HL-60 (cell line): ENCODE measurements around the gene KCNK7.

Experiments
- DNase-seq, 2 experiments: peaks; one replicate each; pipeline ENCODE4 v3.0.0-alpha.2; 2010 to 2020; ENCODE audit warnings: low read depth in 1 of 2, low spot score in 1 of 2
- H3K27ac ChIP-seq: fragments of 250-450 bp; sonication (Bioruptor Pico); replicated peaks from 2 replicates; pipeline ENCODE4 v1.5.1; 2020; ENCODE audit warnings: mild to moderate bottlenecking, moderate library complexity
- H3K27me3 ChIP-seq: fragments of 250-450 bp; sonication (Bioruptor Pico); 2 replicates; pipeline ENCODE4 v1.5.1; 2021; ENCODE audit warnings: mild to moderate bottlenecking, moderate library complexity; ENCODE audit not compliant: insufficient read depth, poor library complexity, severe bottlenecking
- H3K4me3 ChIP-seq: replicated peaks from 2 replicates; pipeline ENCODE4 v1.5.1; 2011; ENCODE audit warnings: mild to moderate bottlenecking, control low read depth, low read length; ENCODE audit not compliant: insufficient read depth
- CTCF ChIP-seq: IDR thresholded peaks from one replicate; pipeline ENCODE4 v1.5.1; 2011; ENCODE audit warnings: low read length, control low read depth, inconsistent platforms; ENCODE audit not compliant: insufficient read depth
- GABPA ChIP-seq: IDR thresholded peaks from 2 replicates; pipeline ENCODE4 v1.6.1; 2012; ENCODE audit warnings: low read depth
- POLR2AphosphoS5 ChIP-seq: IDR thresholded peaks from 2 replicates; pipeline ENCODE4 v1.6.1; 2012; ENCODE audit warnings: low read depth
- SPI1 ChIP-seq: IDR thresholded peaks from 2 replicates; pipeline ENCODE4 v1.6.1; 2012; ENCODE audit warnings: low read depth, mild to moderate bottlenecking, borderline replicate concordance
- TF ChIP-seq, protein P1 (sequence below): IDR thresholded peaks from 2 replicates; pipeline ENCODE4 v1.6.1; 2012; ENCODE audit warnings: low read depth; ENCODE audit not compliant: insufficient replicate concordance

KCNK7 gene

GRCh38 chr11:65584106-65584505 lies 11.5 kb downstream of the KCNK7 start:
- Histone ChIP-seq H3K27me3 (no peaks in the 10 kb centered on the region), H3K4me3 (no peak overlapping the region)

DNA sequence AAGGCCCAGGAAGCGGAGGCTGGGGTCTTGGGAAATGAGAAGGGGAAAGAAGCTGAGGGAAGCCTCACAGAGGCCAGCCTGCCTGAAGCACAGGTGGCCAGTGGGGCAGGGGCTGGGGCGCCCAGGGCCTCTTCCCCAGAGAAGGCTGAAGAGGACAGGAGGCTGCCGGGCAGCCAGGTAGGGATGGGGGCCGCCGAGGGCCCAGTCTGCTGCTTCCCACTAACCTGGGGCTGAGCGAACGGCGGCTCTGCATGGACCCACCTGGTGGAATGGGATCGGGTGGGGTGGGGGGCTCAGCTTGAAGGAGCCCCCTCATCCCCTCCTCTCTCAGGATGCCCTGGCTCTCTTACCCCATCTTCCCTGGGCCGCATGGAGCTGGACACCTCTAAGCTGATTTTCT lies 12.0 kb downstream of the KCNK7 start:
- no peak for DNase-seq
- Histone ChIP-seq H3K27me3 (no peaks in the 10 kb centered on the region), H3K27ac (no peak overlapping the region), H3K4me3 (no peak overlapping the region)
- TF ChIP-seq CTCF = no peak
- TF ChIP-seq, protein P1, sequence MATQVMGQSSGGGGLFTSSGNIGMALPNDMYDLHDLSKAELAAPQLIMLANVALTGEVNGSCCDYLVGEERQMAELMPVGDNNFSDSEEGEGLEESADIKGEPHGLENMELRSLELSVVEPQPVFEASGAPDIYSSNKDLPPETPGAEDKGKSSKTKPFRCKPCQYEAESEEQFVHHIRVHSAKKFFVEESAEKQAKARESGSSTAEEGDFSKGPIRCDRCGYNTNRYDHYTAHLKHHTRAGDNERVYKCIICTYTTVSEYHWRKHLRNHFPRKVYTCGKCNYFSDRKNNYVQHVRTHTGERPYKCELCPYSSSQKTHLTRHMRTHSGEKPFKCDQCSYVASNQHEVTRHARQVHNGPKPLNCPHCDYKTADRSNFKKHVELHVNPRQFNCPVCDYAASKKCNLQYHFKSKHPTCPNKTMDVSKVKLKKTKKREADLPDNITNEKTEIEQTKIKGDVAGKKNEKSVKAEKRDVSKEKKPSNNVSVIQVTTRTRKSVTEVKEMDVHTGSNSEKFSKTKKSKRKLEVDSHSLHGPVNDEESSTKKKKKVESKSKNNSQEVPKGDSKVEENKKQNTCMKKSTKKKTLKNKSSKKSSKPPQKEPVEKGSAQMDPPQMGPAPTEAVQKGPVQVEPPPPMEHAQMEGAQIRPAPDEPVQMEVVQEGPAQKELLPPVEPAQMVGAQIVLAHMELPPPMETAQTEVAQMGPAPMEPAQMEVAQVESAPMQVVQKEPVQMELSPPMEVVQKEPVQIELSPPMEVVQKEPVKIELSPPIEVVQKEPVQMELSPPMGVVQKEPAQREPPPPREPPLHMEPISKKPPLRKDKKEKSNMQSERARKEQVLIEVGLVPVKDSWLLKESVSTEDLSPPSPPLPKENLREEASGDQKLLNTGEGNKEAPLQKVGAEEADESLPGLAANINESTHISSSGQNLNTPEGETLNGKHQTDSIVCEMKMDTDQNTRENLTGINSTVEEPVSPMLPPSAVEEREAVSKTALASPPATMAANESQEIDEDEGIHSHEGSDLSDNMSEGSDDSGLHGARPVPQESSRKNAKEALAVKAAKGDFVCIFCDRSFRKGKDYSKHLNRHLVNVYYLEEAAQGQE = no peak
- no peak for TF ChIP-seq GABPA
- TF ChIP-seq SPI1 = no peak
- TF ChIP-seq POLR2AphosphoS5 = no peak

More at GRCh38 chr11:65584106-65584505, 11.5 kb downstream of the KCNK7 start:
- TF ChIP-seq CTCF = no peak
- TF ChIP-seq SPI1 = no peak
- TF ChIP-seq POLR2AphosphoS5 = no peak
- H3K27ac ChIP-seq = no peak overlapping the region
- no peak for DNase-seq

GRCh38 chr11:65581928-65582327 lies 13.7 kb downstream of the KCNK7 start:
- no peak for TF ChIP-seq CTCF
- TF ChIP-seq POLR2AphosphoS5 = no peak
- TF ChIP-seq SPI1 = no peak
- TF ChIP-seq, protein P1 = no peak
- no peak for TF ChIP-seq GABPA
- no peak for DNase-seq
- no peak overlapping the region for H3K4me3 ChIP-seq
- H3K27me3 ChIP-seq = no peaks in the 10 kb centered on the region
- no peak overlapping the region for H3K27ac ChIP-seq

GRCh38 chr11:65580756-65581155 lies 14.8 kb downstream of the KCNK7 start:
- Histone ChIP-seq H3K27me3 (no peaks in the 10 kb centered on the region), H3K27ac (no peak overlapping the region), H3K4me3 (no peak overlapping the region)
- TF ChIP-seq POLR2AphosphoS5 = no peak
- TF ChIP-seq SPI1 = no peak
- TF ChIP-seq, protein P1 = no peak
- TF ChIP-seq CTCF = no peak
- no peak for TF ChIP-seq GABPA
- DNase-seq = no peak
